ENCODE measurements around the gene RSRC1.
"Not testable (repeated sequence)": the region's sequence is repeated elsewhere in the genome, so short reads cannot be mapped to it uniquely, and the experiment has no call there.

GRCh38 chr3:158340951-158341350, 231.1 kb downstream of the RSRC1 start:
- TF ChIP-seq POLR2A (IDR thresholded peaks at IDR 0.05; ENCODE audit: low read length); GATA1 (IDR thresholded peaks at IDR 0.05; ENCODE audit: low read depth, low read length): not testable (repeated sequence)
